AG04450 (cell line): ENCODE results near the gene ZNF280C. TPM values are rescaled to one million over a fixed set of nuclear protein-coding genes. Genes with fewer than 3 reads are reported as not detected.
"Not testable (repeated sequence)": the region's sequence is repeated elsewhere in the genome, so short reads cannot be mapped to it uniquely, and the experiment has no call there.

ENCODE experiments used
- CTCF ChIA-PET: fragments of 300-600, 350-600 bp; formaldehyde crosslinking; extraction: SDS; loops from one replicate; lab custom pipeline; 2022; ENCODE audit warnings: antibody characterized with exemption, inconsistent platforms; lab: Charles Lee
- POLR2A ChIA-PET: fragments of 350-600 bp; formaldehyde crosslinking; extraction: SDS; loops from one replicate; lab custom pipeline; 2021; ENCODE audit warnings: antibody characterized with exemption, inconsistent platforms; lab: Yijun Ruan, JAX
- DNase-seq: peaks from one replicate; pipeline ENCODE4 v3.0.0-alpha.2; 2011; ENCODE audit warnings: low read depth, low spot score
- H3K27ac ChIP-seq: one replicate; pipeline ENCODE4 v1.5.1; 2012; ENCODE audit warnings: low read depth, low read length, control low read depth
- H3K27me3 ChIP-seq: one replicate; pipeline ENCODE4 v1.6.0; 2012; ENCODE audit warnings: low read length; ENCODE audit not compliant: control insufficient read depth, insufficient read depth
- H3K4me3 ChIP-seq: 2 replicates; pipeline ENCODE4 v1.5.1; 2011; ENCODE audit warnings: mild to moderate bottlenecking, low read depth, low read length, control low read depth
- H3K9me3 ChIP-seq: 2 replicates; pipeline ENCODE4 v1.5.1; 2012; ENCODE audit warnings: low read length; ENCODE audit not compliant: control insufficient read depth, insufficient read depth
- CTCF ChIP-seq: IDR thresholded peaks from 2 replicates; pipeline ENCODE4 v1.5.1; 2011; ENCODE audit warnings: low read depth, low read length, control low read depth, inconsistent platforms
- polyA plus RNA-seq: library from polyadenylated mRNA; depleted of rRNA; stranded (reverse); fragments of >200 nt; gene quantifications from 2 replicates; pipeline ENCODE4 v1.2.3, GENCODE V29; 2011

Gene ZNF280C
- polyA plus RNA-seq, 1 experiment: 9.9 TPM

DNA sequence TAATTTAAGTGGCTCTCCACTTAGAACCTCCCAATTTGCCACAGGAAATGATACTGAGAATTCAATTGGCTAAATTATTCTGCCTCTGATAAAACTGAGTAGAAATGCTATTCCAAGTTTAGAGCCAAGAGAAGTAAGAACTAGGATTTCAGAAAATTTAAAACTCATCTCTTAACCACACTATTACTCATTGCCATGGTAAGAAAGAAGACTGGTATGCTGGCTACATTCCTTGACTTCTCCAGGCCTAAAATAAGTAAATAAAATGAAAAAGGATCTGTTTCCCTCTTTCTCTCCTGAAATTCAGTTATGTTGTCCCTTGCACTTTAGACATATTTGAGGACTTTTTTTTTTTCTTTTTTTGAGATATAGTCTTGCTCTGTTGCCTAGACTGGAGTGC is 23.3 kb downstream of the ZNF280C start:
- Histone ChIP-seq H3K9me3 (no peaks in the 10 kb centered on the region), H3K27ac (peak overlapping the region; percentile 52), H3K4me3 (no peak overlapping the region), H3K27me3 (no peaks in the 10 kb centered on the region)
- no peak for DNase-seq
- no peak for TF ChIP-seq CTCF
- ChIA-PET POLR2A (interaction anchor here (1.3 kb wide), 1 partner anchor 23 kb away, joined by 3 read pairs; the partner anchor contains the start of gene ZNF280C), CTCF (interaction anchor here (0.7 kb wide), 1 partner anchor 23 kb away, joined by 3 read pairs; the partner anchor contains the start of gene ZNF280C)

DNA sequence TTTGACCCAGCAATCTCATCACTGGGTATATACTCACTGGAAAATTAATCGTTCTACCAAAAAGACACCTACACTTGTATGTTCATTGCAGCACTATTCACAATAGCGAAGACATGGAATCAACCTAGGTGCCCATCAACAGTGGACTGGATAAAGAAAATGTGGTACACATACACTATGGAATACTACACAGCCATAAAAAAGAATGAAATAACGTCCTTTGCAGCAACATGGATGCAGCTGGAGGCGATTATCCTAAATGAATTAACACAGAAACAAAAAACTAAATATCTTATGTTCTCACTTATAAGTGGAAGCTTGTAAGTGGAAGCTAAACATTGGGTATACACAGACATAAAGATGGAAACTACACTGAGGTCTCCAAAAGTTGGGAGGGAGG is 37.5 kb downstream of the ZNF280C start:
- POLR2A ChIA-PET, H3K27ac ChIP-seq, DNase-seq, H3K4me3 ChIP-seq, H3K9me3 ChIP-seq, CTCF ChIA-PET, H3K27me3 ChIP-seq: not testable (repeated sequence)

GRCh38 chrX:130228871-130229270 is 39.8 kb downstream of the ZNF280C start:
- no peak overlapping the region for H3K27ac ChIP-seq
- DNase-seq: no peak
- ChIA-PET POLR2A (no interaction called here), CTCF (no interaction called here)
- no peak overlapping the region for H3K4me3 ChIP-seq
- H3K9me3 ChIP-seq: no peaks in the 10 kb centered on the region
- H3K27me3 ChIP-seq: no peaks in the 10 kb centered on the region
- no peak for TF ChIP-seq CTCF

DNA sequence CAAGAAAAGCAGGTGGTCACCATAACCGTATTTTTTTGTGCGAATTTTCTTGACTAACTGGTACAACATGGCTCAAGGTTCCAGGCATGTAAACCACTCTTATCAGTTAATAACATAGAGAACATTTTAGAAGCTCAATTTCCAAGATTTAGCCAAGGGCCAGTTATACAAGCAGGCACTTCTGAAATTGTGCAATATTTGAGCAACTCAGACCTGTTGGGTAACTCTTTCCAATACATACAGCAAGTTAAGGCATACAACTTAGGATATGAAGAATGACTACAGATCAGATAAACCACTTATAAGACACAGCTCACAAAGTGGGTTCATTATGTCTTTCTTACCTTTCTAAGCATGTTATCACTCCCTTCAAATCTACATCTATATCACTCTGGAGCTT is 43.9 kb downstream of the ZNF280C start:
- H3K27ac ChIP-seq: no peak overlapping the region

GRCh38 chrX:130216320-130216719 is 52.4 kb downstream of the ZNF280C start:
- no peak for DNase-seq
- ChIA-PET POLR2A (no interaction called here), CTCF (no interaction called here)
- TF ChIP-seq CTCF: no peak
- H3K4me3 ChIP-seq: no peak overlapping the region
- H3K27ac ChIP-seq: no peak overlapping the region
- no peaks in the 10 kb centered on the region for H3K9me3 ChIP-seq
- no peaks in the 10 kb centered on the region for H3K27me3 ChIP-seq

More for the DNA sequence above, 43.9 kb downstream of the ZNF280C start:
- no peak for TF ChIP-seq CTCF
- DNase-seq: no peak
- no peak overlapping the region for H3K4me3 ChIP-seq
- ChIA-PET CTCF (no interaction called here), POLR2A (no interaction called here)
- no peaks in the 10 kb centered on the region for H3K27me3 ChIP-seq
- no peaks in the 10 kb centered on the region for H3K9me3 ChIP-seq

DNA sequence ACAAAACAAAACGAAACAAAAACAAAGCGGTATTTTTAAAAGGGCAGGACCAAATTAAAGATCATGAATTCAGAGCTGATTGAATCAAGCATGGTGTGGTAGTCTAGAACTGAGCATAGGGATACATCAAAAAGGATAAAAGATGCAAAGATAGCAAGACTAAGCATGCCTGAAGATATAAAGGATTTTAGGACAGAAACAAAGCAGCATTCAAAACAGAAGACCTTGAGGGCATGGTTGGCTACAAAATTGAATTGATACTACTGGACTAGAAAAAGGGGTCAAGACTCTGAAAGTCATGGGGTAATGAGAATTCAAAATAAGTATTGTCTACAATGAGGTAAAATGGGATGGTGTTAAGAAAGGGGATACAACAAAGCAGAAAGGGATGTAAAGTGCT is 55.3 kb downstream of the ZNF280C start:
- no peak for DNase-seq

More for the DNA sequence above, 55.3 kb downstream of the ZNF280C start:
- TF ChIP-seq CTCF: no peak
- Histone ChIP-seq H3K27ac (no peak overlapping the region), H3K4me3 (no peak overlapping the region), H3K9me3 (no peaks in the 10 kb centered on the region), H3K27me3 (no peaks in the 10 kb centered on the region)
- ChIA-PET POLR2A (no interaction called here), CTCF (no interaction called here)
